Lower leg skin (tissue), 4 donors: ENCODE data around the gene SMIM10. TPM values are rescaled to one million over a fixed set of nuclear protein-coding genes. Genes with fewer than 3 reads are reported as not detected.

Source experiments
- DNase-seq, 2 donors: peaks; one replicate each; pipeline ENCODE4 v3.0.0-alpha.2; 2019; ENCODE audit warnings: low spot score in 2 of 2
- H3K4me3 ChIP-seq: fragments of 200-600 bp; sonication (generic); 2 replicates; pipeline ENCODE4 v1.5.1; 2017; ENCODE audit warnings: mild to moderate bottlenecking, low read depth; ENCODE audit not compliant: poor library complexity, severe bottlenecking
- POLR2A ChIP-seq, 2 donors: fragments of 450-650 bp; IDR thresholded peaks; one replicate each; pipeline ENCODE4 v1.6.1; 2016 to 2017; ENCODE audit warnings: antibody characterized with exemption in 2 of 2, mild to moderate bottlenecking in 1 of 2, moderate library complexity in 1 of 2
- WGBS, 2 donors: methylation state at CpG; one replicate each; pipeline ENCODE4 v1.1.5; 2018; 5-methylcytosine and 5-hydroxymethylcytosine counted together
- intact Hi-C: fragments of 100-400 bp; cut with DNase I; formaldehyde crosslinking; loops from one replicate; pipeline ENCODE4 v1.15.0; 2023; ENCODE audit warnings: low total_unique reads
- total RNA-seq, 4 donors: library from RNA; depleted of rRNA; stranded (reverse); fragments of >200 nt; gene quantifications; one replicate each; pipeline ENCODE4 v1.1.0, GENCODE V29; 2016
- TF ChIP-seq, protein P1 (sequence below), 3 donors: fragments of 450-650 bp; IDR thresholded peaks; one replicate each; pipeline ENCODE4 v1.5.1; 2016; ENCODE audit warnings: antibody characterized with exemption in 3 of 3, mild to moderate bottlenecking in 3 of 3, moderate library complexity in 2 of 3

Gene SMIM10
- total RNA-seq, 4 donors from 2014 or later = 0.56 to 2.7 TPM; not detected in 2

DNA sequence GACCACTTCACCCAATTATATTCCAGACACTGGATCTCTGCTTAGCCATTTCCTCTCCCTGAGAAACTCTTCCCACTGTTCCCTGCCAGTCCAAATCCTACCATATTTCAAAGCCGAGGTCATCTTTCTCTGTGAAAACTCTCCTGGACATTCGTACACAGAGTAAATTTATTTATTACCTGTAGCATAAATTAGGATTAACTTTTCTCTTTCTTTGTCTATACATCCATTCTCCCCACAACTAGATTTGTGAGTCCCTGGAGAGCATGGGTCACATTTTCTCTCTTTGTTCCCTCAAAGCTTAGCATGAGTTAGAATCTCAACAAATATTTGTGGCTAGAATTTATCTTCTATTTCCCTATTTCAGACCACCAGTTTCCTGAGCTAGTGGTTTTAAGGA, 27.8 kb upstream of the SMIM10 start:
- intact Hi-C loops = no loop called here
- WGBS, 2 donors = 63 to 71% methylated on average over 2 of the region's 2 CpGs
- no peak for TF ChIP-seq POLR2A (IDR thresholded peaks at IDR 0.05)
- TF ChIP-seq, protein P1, sequence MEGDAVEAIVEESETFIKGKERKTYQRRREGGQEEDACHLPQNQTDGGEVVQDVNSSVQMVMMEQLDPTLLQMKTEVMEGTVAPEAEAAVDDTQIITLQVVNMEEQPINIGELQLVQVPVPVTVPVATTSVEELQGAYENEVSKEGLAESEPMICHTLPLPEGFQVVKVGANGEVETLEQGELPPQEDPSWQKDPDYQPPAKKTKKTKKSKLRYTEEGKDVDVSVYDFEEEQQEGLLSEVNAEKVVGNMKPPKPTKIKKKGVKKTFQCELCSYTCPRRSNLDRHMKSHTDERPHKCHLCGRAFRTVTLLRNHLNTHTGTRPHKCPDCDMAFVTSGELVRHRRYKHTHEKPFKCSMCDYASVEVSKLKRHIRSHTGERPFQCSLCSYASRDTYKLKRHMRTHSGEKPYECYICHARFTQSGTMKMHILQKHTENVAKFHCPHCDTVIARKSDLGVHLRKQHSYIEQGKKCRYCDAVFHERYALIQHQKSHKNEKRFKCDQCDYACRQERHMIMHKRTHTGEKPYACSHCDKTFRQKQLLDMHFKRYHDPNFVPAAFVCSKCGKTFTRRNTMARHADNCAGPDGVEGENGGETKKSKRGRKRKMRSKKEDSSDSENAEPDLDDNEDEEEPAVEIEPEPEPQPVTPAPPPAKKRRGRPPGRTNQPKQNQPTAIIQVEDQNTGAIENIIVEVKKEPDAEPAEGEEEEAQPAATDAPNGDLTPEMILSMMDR (IDR thresholded peaks at IDR 0.05) = no peak
- no peak for DNase-seq
- H3K4me3 ChIP-seq = no peak overlapping the region

DNA sequence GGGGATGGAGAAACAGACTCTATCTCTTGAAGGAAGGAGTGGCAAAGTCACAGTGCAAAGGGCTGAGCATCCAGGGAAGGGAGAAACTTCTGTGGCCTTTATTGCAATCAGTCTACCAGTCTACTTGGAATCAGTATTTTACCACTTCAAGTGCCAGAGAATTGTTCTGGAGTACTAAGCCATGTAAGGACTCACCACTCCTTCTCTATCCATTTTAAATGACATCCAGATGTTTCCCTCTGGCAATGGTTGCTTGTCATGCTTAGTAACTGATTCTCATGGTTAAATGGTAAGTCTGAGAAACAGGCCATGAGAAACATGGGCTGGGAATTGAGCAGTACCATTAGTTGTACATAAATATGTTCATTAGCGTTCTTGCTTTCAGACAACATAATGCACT, 21.1 kb upstream of the SMIM10 start:
- DNase-seq = no peak
- TF ChIP-seq POLR2A (IDR thresholded peaks at IDR 0.05) = no peak
- TF ChIP-seq, protein P1 (IDR thresholded peaks at IDR 0.05) = no peak
- 76 to 94% methylated on average over 1 of the region's 1 CpG for WGBS, 2 donors
- intact Hi-C loops = no loop called here
- H3K4me3 ChIP-seq = no peak overlapping the region

DNA sequence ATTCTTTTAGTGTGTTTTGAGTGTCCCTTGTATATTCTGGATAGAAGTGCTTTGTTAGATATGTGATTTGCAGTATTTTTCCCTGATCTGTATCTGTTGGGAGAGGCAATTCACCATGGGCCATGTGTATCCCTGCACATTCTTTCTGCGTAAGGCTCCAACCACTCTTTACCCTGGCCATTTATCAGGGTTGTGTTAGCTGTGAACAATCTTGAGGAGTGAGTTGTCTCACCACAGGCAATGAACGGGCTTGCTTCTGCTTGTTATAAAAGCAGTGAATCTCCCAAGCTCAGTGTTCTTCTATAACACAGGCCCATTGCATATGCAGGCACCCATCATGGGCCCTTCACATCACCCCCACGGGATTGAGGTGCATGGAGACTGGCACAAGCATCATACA, 18.9 kb upstream of the SMIM10 start:
- DNase-seq = no peak
- no peak overlapping the region for H3K4me3 ChIP-seq
- 41 to 77% methylated on average over 3 of the region's 3 CpGs for WGBS, 2 donors
- intact Hi-C loops = no loop called here
- TF ChIP-seq, protein P1 (IDR thresholded peaks at IDR 0.05) = no peak
- TF ChIP-seq POLR2A (IDR thresholded peaks at IDR 0.05) = no peak

DNA sequence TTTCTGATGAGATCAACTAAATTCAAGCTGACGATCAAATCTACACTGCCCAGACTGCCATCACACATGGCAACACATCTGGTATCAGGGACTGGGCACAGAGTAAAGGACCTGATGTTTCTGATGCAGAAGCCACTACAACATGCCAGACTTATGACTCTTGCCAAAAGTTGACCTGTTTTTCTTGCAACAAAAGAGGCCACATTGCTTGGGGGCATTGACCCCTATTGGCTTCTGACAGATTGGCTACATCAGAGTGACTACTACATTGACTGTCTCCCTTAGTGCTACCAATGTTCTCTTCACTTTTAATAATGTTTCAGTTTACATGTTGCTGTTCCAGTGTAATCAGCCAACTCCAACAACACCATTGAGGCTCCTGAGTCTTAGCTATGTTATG, 15.3 kb upstream of the SMIM10 start:
- WGBS, 2 donors = 88 to 100% methylated on average over 1 of the region's 1 CpG
- no peak for TF ChIP-seq POLR2A (IDR thresholded peaks at IDR 0.05)
- TF ChIP-seq, protein P1 (IDR thresholded peaks at IDR 0.05) = no peak
- H3K4me3 ChIP-seq = no peak overlapping the region
- intact Hi-C loops = no loop called here
- no peak for DNase-seq

DNA sequence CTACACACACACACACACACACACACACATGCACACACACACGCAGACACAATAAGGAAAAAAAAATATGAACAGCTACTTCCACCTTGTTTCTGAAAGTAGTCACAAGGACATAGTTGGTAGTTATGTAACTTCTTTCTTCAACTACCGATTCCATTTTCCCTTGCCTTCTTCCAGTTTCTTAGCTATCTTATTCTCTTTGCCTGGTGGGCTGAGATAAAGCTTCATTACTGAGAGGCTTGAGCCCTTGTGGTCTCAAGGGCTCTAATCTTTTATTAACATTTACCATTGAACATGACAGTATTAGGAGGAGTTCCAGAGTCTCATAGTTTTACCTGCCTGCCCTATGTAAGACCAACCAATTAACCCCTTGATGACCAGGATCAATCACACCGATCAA, 8.9 kb upstream of the SMIM10 start:
- TF ChIP-seq, protein P1 (IDR thresholded peaks at IDR 0.05) = no peak
- no peak for TF ChIP-seq POLR2A (IDR thresholded peaks at IDR 0.05)
- no peak overlapping the region for H3K4me3 ChIP-seq
- DNase-seq = no peak
- 83 to 90% methylated on average over 3 of the region's 3 CpGs for WGBS, 2 donors
- intact Hi-C loops = no loop called here

DNA sequence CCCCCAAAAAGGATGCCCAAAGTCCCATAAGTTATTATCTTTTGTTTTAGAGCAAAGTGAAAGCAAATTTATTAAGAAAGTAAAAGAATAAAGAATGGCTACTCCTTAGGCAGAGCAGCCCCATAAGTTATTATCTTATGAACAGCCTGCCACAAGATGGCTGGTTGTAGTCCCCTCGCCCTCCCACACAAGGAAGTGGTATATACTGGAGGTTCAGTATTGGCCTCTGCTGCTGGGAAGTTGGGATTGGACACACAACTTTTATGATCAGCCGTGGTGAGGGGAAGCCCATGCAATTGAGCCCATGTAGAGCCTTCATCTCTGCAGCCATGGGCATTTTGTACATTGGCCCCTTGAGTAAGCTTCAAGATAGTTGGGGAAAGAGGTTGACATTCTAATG, 8.0 kb upstream of the SMIM10 start:
- 74 to 96% methylated on average over 2 of the region's 2 CpGs for WGBS, 2 donors
- TF ChIP-seq POLR2A (IDR thresholded peaks at IDR 0.05) = no peak
- TF ChIP-seq, protein P1 (IDR thresholded peaks at IDR 0.05) = no peak
- intact Hi-C loops = no loop called here
- no peak overlapping the region for H3K4me3 ChIP-seq
- no peak for DNase-seq
